Thoracic aorta (tissue), 2 donors: ENCODE data around the gene KRTAP2-2. TPM values are rescaled to one million over a fixed set of nuclear protein-coding genes. Genes with fewer than 3 reads are reported as not detected.
A peak's percentile ranks its signal among the peaks of the same experiment; 100 is the strongest.
"Not testable (repeated sequence)": the region's sequence is repeated elsewhere in the genome, so short reads cannot be mapped to it uniquely, and the experiment has no call there.

Experiments
- ATAC-seq: fragments of 150-250 bp; one replicate; pipeline ENCODE4 v1.8.0; 2017; ENCODE audit warnings: low read depth; ENCODE audit not compliant: insufficient number of reproducible peaks, low FRiP score
- DNase-seq: peaks from one replicate; pipeline ENCODE4 v3.0.0-alpha.2; 2020; ENCODE audit warnings: low spot score
- H3K27ac ChIP-seq, 2 donors: fragments of 200-600 bp; sonication (generic); 1 replicate in 1 of 2; 2 replicates in 1 of 2; pipeline ENCODE4 v1.5.1; 2016; ENCODE audit warnings: mild to moderate bottlenecking in 2 of 2, moderate library complexity in 2 of 2
- H3K27me3 ChIP-seq: fragments of 200-600 bp; sonication (generic); replicated peaks from 2 replicates; pipeline ENCODE4 v1.6.0; 2016; ENCODE audit warnings: mild to moderate bottlenecking; ENCODE audit not compliant: insufficient read depth
- H3K36me3 ChIP-seq: fragments of 200-600 bp; sonication (generic); one replicate; pipeline ENCODE4 v1.5.1; 2016
- H3K4me1 ChIP-seq, 2 donors: fragments of 200-600 bp; sonication (generic); 1 replicate in 1 of 2; 2 replicates in 1 of 2; pipeline versions ENCODE4 v1.5.1 to v1.6.0; 2016; ENCODE audit warnings: low read depth in 2 of 2, mild to moderate bottlenecking in 1 of 2; ENCODE audit not compliant: control insufficient read depth in 1 of 2
- H3K4me3 ChIP-seq: fragments of 200-600 bp; sonication (generic); 2 replicates; pipeline ENCODE4 v1.5.1; 2016; ENCODE audit warnings: mild to moderate bottlenecking
- H3K9me3 ChIP-seq: fragments of 200-600 bp; sonication (generic); 2 replicates; pipeline ENCODE4 v1.5.1; 2016
- total RNA-seq, 2 donors: library from RNA; depleted of rRNA; stranded (reverse); fragments of >200 nt; gene quantifications; one replicate each; pipeline versions ENCODE4 v1.1.0 to v1.2.3, GENCODE V29; 2016
- TF ChIP-seq, protein P1 (sequence below): fragments of 200-600 bp; sonication (generic); IDR thresholded peaks from one replicate; pipeline ENCODE4 v1.5.1; 2019; ENCODE audit warnings: antibody characterized with exemption

Gene KRTAP2-2
- total RNA-seq, 2 donors from 2014 or later: not detected

DNA sequence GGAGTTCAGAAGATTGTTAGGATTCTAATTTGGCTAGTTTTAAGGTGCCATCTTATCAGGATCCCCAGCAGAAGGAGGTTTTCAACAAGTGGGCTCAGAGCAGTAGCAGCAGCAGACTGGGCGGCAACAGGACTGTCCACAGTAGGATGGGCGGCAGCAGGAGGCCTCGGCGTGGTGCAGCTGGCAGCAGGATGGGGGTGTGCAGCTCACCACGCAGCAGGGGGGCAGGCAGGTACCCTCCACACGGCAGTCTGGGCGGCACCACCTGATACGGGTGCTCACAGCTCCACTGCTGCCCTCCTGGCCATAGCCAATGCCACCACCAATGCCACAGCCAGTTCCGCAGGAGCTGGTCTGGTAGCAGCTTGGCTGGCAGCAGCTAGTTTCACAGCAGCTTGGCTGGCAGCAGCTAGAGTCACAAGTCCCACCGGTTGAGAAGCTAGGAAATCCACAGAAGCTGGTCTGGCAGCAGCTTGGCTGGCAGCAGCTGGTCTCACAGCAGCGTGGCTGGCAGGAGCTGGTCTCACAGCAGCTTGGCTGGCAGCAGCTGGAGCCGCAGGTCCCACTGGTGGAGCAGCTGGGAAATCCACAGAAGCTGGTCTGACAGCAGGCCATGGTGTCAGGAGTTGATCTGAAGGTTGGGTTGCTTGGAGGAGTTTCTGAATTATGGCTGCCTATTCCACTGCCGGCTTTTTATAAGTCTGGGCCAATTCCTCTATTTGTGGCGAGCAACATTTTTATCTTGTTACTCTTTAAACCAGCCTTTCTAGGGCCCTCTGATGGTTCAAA, 14.1 kb downstream of the KRTAP2-2 start, which contains the start of gene KRTAP1-1:
TSS of gene KRTAP1-1 (minus strand) at position 668 of the 789 bp plus-strand sequence. CDS start at position 615, 53 bp downstream.
- ATAC-seq, H3K27ac ChIP-seq, H3K9me3 ChIP-seq, DNase-seq, H3K4me3 ChIP-seq, H3K4me1 ChIP-seq, H3K27me3 ChIP-seq, H3K36me3 ChIP-seq: not testable (repeated sequence)
- TF ChIP-seq, protein P1, sequence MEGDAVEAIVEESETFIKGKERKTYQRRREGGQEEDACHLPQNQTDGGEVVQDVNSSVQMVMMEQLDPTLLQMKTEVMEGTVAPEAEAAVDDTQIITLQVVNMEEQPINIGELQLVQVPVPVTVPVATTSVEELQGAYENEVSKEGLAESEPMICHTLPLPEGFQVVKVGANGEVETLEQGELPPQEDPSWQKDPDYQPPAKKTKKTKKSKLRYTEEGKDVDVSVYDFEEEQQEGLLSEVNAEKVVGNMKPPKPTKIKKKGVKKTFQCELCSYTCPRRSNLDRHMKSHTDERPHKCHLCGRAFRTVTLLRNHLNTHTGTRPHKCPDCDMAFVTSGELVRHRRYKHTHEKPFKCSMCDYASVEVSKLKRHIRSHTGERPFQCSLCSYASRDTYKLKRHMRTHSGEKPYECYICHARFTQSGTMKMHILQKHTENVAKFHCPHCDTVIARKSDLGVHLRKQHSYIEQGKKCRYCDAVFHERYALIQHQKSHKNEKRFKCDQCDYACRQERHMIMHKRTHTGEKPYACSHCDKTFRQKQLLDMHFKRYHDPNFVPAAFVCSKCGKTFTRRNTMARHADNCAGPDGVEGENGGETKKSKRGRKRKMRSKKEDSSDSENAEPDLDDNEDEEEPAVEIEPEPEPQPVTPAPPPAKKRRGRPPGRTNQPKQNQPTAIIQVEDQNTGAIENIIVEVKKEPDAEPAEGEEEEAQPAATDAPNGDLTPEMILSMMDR: peak; percentile 8

DNA sequence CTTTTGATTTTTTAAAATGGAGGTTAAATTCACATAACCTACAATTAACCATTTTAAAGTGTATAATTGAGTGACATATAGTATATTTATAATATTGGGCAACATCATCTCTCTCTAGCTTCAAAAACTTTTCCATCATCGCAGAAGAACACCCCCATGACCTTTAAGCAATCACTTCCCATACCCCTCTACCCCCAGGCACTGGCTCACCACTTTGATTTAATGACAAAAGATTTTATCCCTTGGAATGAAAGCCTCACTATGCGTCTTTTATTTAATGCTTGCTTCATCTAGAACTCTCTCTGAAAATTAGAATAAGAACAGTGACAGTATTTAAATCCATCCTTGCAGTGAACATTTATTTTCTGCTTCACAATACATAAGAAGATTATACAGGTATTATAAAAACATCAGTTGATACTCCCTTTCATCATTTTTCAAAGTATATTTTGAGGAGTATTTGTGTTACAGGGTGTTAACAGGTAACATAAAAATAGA, 17.1 kb downstream of the KRTAP2-2 start:
- H3K4me1 ChIP-seq: peaks cover 0 to 8% of the 10 kb centered on the region in 2 donors
- H3K36me3 ChIP-seq: no peaks in the 10 kb centered on the region
- H3K27ac ChIP-seq: no peak overlapping the region
- TF ChIP-seq, protein P1: no peak
- no peaks in the 10 kb centered on the region for H3K27me3 ChIP-seq
- ATAC-seq: no peak
- H3K4me3 ChIP-seq: no peak overlapping the region
- H3K9me3 ChIP-seq: no peaks in the 10 kb centered on the region
- no peak for DNase-seq

- not testable (repeated sequence) for H3K4me1 ChIP-seq, H3K9me3 ChIP-seq, H3K27me3 ChIP-seq, H3K27ac ChIP-seq, ATAC-seq, DNase-seq, H3K36me3 ChIP-seq, H3K4me3 ChIP-seq
These were observed 20.6 kb downstream of the KRTAP2-2 start, which contains the start of gene KRTAP1-3 for GRCh38 chr17:41034346-41034935. Gene KRTAP1-3 (minus strand): TSS chr17:41034874. CDS start chr17:41034821, 53 bp downstream.

DNA sequence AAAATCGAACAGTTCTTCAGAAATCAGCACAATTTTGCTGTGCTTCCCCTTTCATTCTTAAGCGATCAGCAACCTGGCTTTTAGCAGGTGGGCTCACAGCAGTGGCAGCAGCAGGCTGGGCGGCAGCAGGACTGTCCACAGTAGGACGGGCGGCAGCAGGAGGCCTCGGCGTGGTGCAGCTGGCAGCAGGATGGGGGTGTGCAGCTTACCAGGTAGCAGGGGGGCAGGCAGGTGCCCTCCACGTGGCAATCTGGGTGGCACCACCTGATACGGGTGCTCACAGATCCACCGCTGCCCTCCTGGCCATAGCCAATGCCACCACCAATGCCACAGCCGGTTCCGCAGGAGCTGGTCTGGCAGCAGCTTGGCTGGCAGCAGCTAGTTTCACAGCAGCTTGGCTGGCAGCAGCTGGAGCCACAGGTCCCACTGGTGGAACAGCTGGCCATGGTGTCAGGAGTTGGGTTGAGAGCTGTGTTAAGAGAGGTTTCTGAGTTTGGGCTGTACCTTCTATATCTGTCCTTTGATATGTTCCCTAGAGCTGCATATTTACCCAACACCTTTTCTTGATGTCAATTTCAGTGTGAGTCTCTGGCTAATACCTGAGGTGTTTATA, 25.3 kb downstream of the KRTAP2-2 start, which contains the start of gene KRTAP1-4:
TSS of gene KRTAP1-4 (minus strand) at position 563 of the 613 bp plus-strand sequence. CDS start at position 446, 117 bp downstream.
- no peak within 1 kb of the TSS for H3K27ac ChIP-seq
- no peak within 1 kb of the TSS for H3K4me3 ChIP-seq
- no peak for DNase-seq
- H3K36me3 ChIP-seq: no peaks in the 10 kb centered on the region
- no peaks in the 10 kb centered on the region for H3K27me3 ChIP-seq
- H3K9me3 ChIP-seq: no peaks in the 10 kb centered on the region
- H3K4me1 ChIP-seq: no peaks in the 10 kb centered on the region
- ATAC-seq: no peak
- TF ChIP-seq, protein P1: no peak

DNA sequence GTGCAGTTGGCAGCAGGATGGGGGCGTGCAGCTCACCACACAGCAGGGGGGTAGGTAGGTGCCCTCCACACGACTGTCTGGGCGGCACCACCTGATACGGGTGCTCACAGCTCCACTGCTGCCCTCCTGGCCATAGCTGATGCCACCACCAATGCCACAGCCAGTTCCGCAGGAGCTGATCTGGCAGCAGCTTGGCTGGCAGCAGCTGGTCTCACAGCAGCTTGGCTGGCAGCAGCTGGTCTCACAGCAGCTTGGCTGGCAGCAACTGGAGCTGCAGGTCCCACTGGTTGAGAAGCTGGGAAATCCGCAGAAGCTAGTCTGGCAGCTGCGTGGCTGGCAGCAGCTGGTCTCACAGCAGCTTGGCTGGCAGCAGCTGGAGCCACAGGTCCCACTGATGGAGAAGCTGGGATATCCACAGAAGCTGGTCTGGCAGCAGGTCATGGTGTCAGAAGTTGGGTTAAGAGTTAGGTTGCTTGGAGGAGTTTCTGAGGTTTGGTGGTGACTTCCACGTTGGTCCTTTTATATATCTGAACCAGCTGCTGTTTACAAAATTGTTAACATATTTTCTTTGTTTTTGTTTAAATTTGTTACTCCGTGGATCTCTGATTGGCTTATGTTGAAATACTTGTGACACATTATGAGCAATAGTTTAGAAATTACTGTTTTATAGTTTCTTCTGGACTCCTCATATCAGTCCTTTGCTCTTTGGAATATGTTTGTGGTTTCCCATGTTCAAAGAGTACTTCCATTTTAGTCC, 28.1 kb downstream of the KRTAP2-2 start, which contains the start of gene KRTAP1-5:
TSS of gene KRTAP1-5 (minus strand) at position 494 of the 757 bp plus-strand sequence. CDS start at position 441, 53 bp downstream.
- H3K9me3 ChIP-seq: no peaks in the 10 kb centered on the region
- no peak for ATAC-seq
- DNase-seq: no peak
- no peak within 1 kb of the TSS for H3K27ac ChIP-seq
- no peaks in the 10 kb centered on the region for H3K36me3 ChIP-seq
- H3K27me3 ChIP-seq: no peaks in the 10 kb centered on the region
- no peak within 1 kb of the TSS for H3K4me3 ChIP-seq
- TF ChIP-seq, protein P1: no peak
- no peaks in the 10 kb centered on the region for H3K4me1 ChIP-seq
